DOHH2 (cell line): ENCODE data around the gene RPTOR.

Experiments
- H3F3A ChIP-seq: fragments of 200-600 bp; sonication (generic), shearing (Covaris generic); 2 replicates; pipeline ENCODE4 v1.6.0; 2016; ENCODE audit warnings: antibody characterized with exemption, mild to moderate bottlenecking; ENCODE audit not compliant: control insufficient read depth, insufficient read depth
- H3K27ac ChIP-seq: fragments of 200-600 bp; sonication (generic); 2 replicates; pipeline ENCODE4 v1.5.1; 2014; ENCODE audit warnings: low read depth, mild to moderate bottlenecking, low read length, moderate library complexity
- H3K27me3 ChIP-seq: fragments of 200-600 bp; sonication (generic); 2 replicates; pipeline ENCODE4 v1.6.1; 2014; ENCODE audit warnings: mild to moderate bottlenecking, low read length, mixed read lengths; ENCODE audit not compliant: control insufficient read depth
- H3K36me3 ChIP-seq: fragments of 200-600 bp; sonication (generic); 2 replicates; pipeline ENCODE4 v1.6.1; 2014; ENCODE audit warnings: mild to moderate bottlenecking, low read length, moderate library complexity, mixed read lengths; ENCODE audit not compliant: control insufficient read depth
- H3K4me1 ChIP-seq: fragments of 200-600 bp; sonication (generic); 2 replicates; pipeline ENCODE4 v1.6.1; 2014; ENCODE audit warnings: mild to moderate bottlenecking, low read length, mixed read lengths; ENCODE audit not compliant: control insufficient read depth
- H3K4me2 ChIP-seq: fragments of 200-600 bp; sonication (generic); 2 replicates; pipeline ENCODE4 v1.6.0; 2014; ENCODE audit warnings: mild to moderate bottlenecking, low read length, moderate library complexity
- H3K4me3 ChIP-seq: fragments of 200-600 bp; sonication (generic); 2 replicates; pipeline ENCODE4 v1.5.1; 2014; ENCODE audit warnings: mild to moderate bottlenecking, low read length, mixed read lengths
- H3K79me2 ChIP-seq: fragments of 200-600 bp; sonication (generic); 2 replicates; pipeline ENCODE4 v1.6.1; 2014; ENCODE audit warnings: mild to moderate bottlenecking, low read length, mixed read lengths; ENCODE audit not compliant: control insufficient read depth
- H3K9me2 ChIP-seq: fragments of 200-600 bp; sonication (generic); replicated peaks from 2 replicates; pipeline ENCODE4 v1.6.1; 2014; ENCODE audit warnings: mild to moderate bottlenecking, low read length, mixed read lengths; ENCODE audit not compliant: control insufficient read depth
- H3K9me3 ChIP-seq: fragments of 200-600 bp; sonication (generic); 2 replicates; pipeline ENCODE4 v1.6.1; 2014; ENCODE audit warnings: antibody characterized with exemption, low read length, mixed read lengths; ENCODE audit not compliant: control insufficient read depth, insufficient read depth
- H4K20me1 ChIP-seq: fragments of 200-600 bp; sonication (generic); 2 replicates; pipeline ENCODE4 v1.6.0; 2014; ENCODE audit warnings: low read depth, mild to moderate bottlenecking, antibody characterized with exemption, low read length, moderate library complexity; ENCODE audit not compliant: control insufficient read depth, insufficient read depth
- EZH2phosphoT487 ChIP-seq: fragments of 200-600 bp; sonication (generic); IDR thresholded peaks from 2 replicates; pipeline ENCODE4 v1.6.1; 2017; ENCODE audit warnings: borderline replicate concordance, mild to moderate bottlenecking, antibody characterized with exemption, low read length, moderate library complexity, mixed read lengths
- TF ChIP-seq, protein P1 (sequence below): fragments of 200-600 bp; sonication (generic); IDR thresholded peaks from one replicate; pipeline ENCODE4 v1.5.1; 2014; ENCODE audit warnings: antibody characterized with exemption, mild to moderate bottlenecking, low read depth, low read length; ENCODE audit not compliant: poor library complexity, severe bottlenecking

RPTOR gene

DNA sequence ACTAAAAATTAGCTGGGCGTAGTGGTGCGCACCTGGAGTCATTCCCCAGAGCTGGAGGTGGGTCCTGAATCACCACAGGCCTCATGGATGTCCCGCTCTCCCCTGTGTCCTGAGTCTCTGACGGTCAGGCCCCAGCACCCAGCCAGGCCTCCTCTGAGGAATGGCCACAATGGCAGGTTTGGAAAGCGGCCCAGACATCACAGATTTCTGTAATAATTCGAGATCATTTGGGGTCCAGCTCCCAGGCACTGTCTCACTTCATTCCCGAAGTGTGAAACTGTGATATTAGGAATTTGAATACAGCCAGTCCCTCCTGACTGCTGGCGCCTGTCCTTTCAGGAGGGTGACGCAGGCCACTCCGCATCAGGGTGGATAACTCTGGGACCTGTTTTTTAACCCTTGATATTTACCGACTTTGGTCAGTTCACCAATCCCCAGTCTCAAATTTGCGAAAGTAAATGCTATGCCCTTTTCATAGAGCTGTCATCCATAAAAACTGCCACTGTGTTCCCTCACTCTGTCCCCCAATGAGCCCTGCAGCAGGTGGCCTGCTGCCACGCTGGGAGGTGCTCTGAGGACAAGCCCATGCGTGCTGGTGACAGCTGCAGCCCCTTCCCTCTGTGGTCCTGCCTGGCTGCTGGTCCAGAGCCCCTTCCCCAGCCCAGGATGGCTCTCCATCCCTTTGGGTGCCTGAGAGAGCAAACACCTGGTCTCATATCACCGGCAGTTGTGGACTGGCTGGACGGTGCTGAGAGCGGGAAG, 28.3 kb upstream of the RPTOR start:
- Histone ChIP-seq H4K20me1 (no peaks in the 10 kb centered on the region), H3K4me2 (no peak overlapping the region), H3K36me3 (no peaks in the 10 kb centered on the region), H3K27ac (no peak overlapping the region), H3K4me3 (no peak overlapping the region), H3K9me3 (no peaks in the 10 kb centered on the region), H3F3A (no peaks in the 10 kb centered on the region), H3K9me2 (no peaks in the 10 kb centered on the region), H3K27me3 (peaks cover 4% of the 10 kb centered on the region; the same call in 1 of the 2 replicates), H3K4me1 (no peaks in the 10 kb centered on the region), H3K79me2 (no peaks in the 10 kb centered on the region)
- TF ChIP-seq, protein P1, sequence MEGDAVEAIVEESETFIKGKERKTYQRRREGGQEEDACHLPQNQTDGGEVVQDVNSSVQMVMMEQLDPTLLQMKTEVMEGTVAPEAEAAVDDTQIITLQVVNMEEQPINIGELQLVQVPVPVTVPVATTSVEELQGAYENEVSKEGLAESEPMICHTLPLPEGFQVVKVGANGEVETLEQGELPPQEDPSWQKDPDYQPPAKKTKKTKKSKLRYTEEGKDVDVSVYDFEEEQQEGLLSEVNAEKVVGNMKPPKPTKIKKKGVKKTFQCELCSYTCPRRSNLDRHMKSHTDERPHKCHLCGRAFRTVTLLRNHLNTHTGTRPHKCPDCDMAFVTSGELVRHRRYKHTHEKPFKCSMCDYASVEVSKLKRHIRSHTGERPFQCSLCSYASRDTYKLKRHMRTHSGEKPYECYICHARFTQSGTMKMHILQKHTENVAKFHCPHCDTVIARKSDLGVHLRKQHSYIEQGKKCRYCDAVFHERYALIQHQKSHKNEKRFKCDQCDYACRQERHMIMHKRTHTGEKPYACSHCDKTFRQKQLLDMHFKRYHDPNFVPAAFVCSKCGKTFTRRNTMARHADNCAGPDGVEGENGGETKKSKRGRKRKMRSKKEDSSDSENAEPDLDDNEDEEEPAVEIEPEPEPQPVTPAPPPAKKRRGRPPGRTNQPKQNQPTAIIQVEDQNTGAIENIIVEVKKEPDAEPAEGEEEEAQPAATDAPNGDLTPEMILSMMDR, result no peak
- no peak for TF ChIP-seq EZH2phosphoT487

DNA sequence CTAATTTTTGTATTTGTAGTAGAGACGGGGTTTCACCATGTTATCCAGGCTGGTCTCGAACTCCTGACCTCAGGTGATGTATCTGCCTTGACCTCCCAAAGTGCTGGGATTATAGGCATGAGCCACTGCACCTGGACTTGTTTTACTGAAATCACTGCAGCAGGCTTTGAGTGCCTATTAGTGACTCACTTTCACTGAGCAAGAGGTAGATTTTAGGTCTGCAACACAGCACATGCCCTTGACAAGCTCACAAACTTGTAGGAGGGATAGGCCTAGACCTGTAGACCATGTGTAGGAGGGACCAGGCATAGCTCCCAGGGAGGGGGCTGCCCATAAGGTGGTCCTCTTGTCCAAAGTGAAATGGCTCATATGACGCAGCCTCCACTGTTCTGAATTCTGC, 27.0 kb upstream of the RPTOR start:
- Histone ChIP-seq H3K27me3 (peaks cover 4% of the 10 kb centered on the region; the same call in 1 of the 2 replicates), H3K79me2 (no peaks in the 10 kb centered on the region), H3K4me3 (no peak overlapping the region), H3K4me1 (no peaks in the 10 kb centered on the region), H3K36me3 (no peaks in the 10 kb centered on the region), H3F3A (no peaks in the 10 kb centered on the region), H3K9me3 (no peaks in the 10 kb centered on the region), H3K4me2 (no peak overlapping the region), H4K20me1 (no peaks in the 10 kb centered on the region), H3K27ac (no peak overlapping the region), H3K9me2 (no peaks in the 10 kb centered on the region)
- TF ChIP-seq EZH2phosphoT487, result no peak
- TF ChIP-seq, protein P1, result no peak

DNA sequence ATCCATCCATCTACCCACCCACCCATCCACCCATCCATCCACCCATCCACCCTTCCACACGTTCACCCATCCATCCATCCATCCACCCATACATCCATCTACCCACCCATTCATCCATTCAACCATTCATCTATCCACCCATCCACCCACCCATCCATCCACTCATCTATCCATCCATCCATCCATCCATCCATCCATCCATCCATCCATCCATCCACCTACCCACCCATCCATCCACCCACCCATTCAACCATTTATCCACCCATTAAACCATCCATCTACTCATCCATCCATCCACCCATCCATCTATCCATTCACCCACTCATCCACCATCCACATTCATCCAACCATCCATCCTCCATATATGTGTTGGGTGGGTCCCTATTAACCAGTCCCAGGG, 26.2 kb upstream of the RPTOR start:
- H3K79me2 ChIP-seq, result no peaks in the 10 kb centered on the region
- H3K9me2 ChIP-seq, result no peaks in the 10 kb centered on the region
- no peak for TF ChIP-seq EZH2phosphoT487
- TF ChIP-seq, protein P1, result no peak
- H3K4me3 ChIP-seq, result no peak overlapping the region
- no peaks in the 10 kb centered on the region for H4K20me1 ChIP-seq
- no peak overlapping the region for H3K4me2 ChIP-seq
- H3K27ac ChIP-seq, result no peak overlapping the region
- H3K27me3 ChIP-seq, result peaks cover 4% of the 10 kb centered on the region; the same call in 1 of the 2 replicates
- H3K9me3 ChIP-seq, result no peaks in the 10 kb centered on the region
- no peaks in the 10 kb centered on the region for H3K36me3 ChIP-seq
- H3K4me1 ChIP-seq, result no peaks in the 10 kb centered on the region
- no peaks in the 10 kb centered on the region for H3F3A ChIP-seq
